ENCODE data around the gene KLF13.

DNA sequence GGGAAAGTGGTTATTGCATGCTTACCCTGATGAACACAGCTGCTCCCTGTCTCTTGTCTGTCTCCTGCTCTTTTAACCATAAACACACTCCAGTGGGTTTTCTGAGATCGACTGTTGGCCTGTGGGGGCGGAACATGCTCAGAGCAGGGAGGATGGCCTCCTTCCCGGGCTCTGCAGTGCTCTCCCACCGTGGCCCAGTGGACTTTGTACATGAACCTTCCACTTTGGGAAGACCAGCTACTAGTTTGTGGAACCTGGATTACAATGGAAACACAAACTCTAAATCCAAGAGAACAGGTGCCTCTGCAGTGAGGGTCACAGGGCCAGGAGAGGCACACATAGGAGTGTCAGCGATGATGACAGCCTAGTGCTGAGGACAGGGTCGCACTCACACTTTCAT lies 56.5 kb downstream of the KLF13 start:
- no peak for TF ChIP-seq CTCF (IDR thresholded peaks at IDR 0.05 in 2 of 3, conservative IDR thresholded peaks at IDR 0.05 in 1 of 3; ENCODE audit: control insufficient read depth in 2 of 3, extremely low read depth in 1 of 3, insufficient read depth in 1 of 3, low read depth in 3 of 3, low read length in 3 of 3)
- TF ChIP-seq, protein P1, sequence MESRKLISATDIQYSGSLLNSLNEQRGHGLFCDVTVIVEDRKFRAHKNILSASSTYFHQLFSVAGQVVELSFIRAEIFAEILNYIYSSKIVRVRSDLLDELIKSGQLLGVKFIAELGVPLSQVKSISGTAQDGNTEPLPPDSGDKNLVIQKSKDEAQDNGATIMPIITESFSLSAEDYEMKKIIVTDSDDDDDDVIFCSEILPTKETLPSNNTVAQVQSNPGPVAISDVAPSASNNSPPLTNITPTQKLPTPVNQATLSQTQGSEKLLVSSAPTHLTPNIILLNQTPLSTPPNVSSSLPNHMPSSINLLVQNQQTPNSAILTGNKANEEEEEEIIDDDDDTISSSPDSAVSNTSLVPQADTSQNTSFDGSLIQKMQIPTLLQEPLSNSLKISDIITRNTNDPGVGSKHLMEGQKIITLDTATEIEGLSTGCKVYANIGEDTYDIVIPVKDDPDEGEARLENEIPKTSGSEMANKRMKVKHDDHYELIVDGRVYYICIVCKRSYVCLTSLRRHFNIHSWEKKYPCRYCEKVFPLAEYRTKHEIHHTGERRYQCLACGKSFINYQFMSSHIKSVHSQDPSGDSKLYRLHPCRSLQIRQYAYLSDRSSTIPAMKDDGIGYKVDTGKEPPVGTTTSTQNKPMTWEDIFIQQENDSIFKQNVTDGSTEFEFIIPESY (IDR thresholded peaks at IDR 0.05), result no peak
- no peak for TF ChIP-seq EP300 (IDR thresholded peaks at IDR 0.05; ENCODE audit: borderline replicate concordance in 1 of 2, control insufficient read depth in 1 of 2, low read depth in 2 of 2, low read length in 2 of 2)
- TF ChIP-seq, protein P2, sequence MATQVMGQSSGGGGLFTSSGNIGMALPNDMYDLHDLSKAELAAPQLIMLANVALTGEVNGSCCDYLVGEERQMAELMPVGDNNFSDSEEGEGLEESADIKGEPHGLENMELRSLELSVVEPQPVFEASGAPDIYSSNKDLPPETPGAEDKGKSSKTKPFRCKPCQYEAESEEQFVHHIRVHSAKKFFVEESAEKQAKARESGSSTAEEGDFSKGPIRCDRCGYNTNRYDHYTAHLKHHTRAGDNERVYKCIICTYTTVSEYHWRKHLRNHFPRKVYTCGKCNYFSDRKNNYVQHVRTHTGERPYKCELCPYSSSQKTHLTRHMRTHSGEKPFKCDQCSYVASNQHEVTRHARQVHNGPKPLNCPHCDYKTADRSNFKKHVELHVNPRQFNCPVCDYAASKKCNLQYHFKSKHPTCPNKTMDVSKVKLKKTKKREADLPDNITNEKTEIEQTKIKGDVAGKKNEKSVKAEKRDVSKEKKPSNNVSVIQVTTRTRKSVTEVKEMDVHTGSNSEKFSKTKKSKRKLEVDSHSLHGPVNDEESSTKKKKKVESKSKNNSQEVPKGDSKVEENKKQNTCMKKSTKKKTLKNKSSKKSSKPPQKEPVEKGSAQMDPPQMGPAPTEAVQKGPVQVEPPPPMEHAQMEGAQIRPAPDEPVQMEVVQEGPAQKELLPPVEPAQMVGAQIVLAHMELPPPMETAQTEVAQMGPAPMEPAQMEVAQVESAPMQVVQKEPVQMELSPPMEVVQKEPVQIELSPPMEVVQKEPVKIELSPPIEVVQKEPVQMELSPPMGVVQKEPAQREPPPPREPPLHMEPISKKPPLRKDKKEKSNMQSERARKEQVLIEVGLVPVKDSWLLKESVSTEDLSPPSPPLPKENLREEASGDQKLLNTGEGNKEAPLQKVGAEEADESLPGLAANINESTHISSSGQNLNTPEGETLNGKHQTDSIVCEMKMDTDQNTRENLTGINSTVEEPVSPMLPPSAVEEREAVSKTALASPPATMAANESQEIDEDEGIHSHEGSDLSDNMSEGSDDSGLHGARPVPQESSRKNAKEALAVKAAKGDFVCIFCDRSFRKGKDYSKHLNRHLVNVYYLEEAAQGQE (IDR thresholded peaks at IDR 0.05; ENCODE audit: low read depth, low read length), result no peak
- no peak for TF ChIP-seq DPF2 (IDR thresholded peaks at IDR 0.05)
- no peak for TF ChIP-seq ETV6 (conservative IDR thresholded peaks at IDR 0.05 in 1 of 2, IDR thresholded peaks at IDR 0.05 in 1 of 2; ENCODE audit: borderline replicate concordance in 1 of 2, low read depth in 1 of 2)
